Adrenal gland (tissue), 5 donors: ENCODE data around the gene ADK.

Source experiments
- CTCF ChIP-seq, 6 experiments: fragments of 450-650 bp in 4 of 6; fragments of 200-600 bp in 2 of 6; sonication (generic) in 1 of 6; IDR thresholded peaks; 1 replicate in 5 of 6; 2 replicates in 1 of 6; pipeline versions ENCODE4 v1.5.1 to v1.8.0; 2016 to 2021; ENCODE audit warnings: antibody characterized with exemption in 6 of 6, mild to moderate bottlenecking in 2 of 6, moderate library complexity in 1 of 6
- POLR2A ChIP-seq, 2 donors: fragments of 450-650 bp; IDR thresholded peaks; one replicate each; pipeline ENCODE4 v1.6.1; 2017; ENCODE audit warnings: antibody characterized with exemption in 2 of 2, mild to moderate bottlenecking in 2 of 2, moderate library complexity in 1 of 2
- donor health status: DM: no; HTN: no; CAD: no.

GRCh38 chr10:74223755-74224529 is 72.9 kb downstream of the ADK start:
- no peak for TF ChIP-seq CTCF (IDR thresholded peaks at IDR 0.05)
- no peak for TF ChIP-seq POLR2A (IDR thresholded peaks at IDR 0.05)
